Aorta (tissue), 5 donors: Measurements from ENCODE around the gene ALAS1. TPM values are rescaled to one million over a fixed set of nuclear protein-coding genes. Genes with fewer than 3 reads are reported as not detected.

Source experiments
- ATAC-seq: fragments of 200-7000 bp; cut with Tn5 transposase; one replicate; pipeline ENCODE4 v1.9.1; 2022; ENCODE audit warnings: moderate library complexity; ENCODE audit not compliant: low FRiP score
- DNase-seq, 2 donors: peaks; one replicate each; pipeline ENCODE4 v3.0.0-alpha.2; 2020
- H3K27ac ChIP-seq, 2 donors: one replicate each; pipeline ENCODE4 v1.5.1; 2013; ENCODE audit warnings: low read length in 2 of 2, mild to moderate bottlenecking in 2 of 2, moderate library complexity in 2 of 2, control low read depth in 1 of 2, inconsistent platforms in 1 of 2, low read depth in 1 of 2
- H3K27me3 ChIP-seq, 2 donors: one replicate each; pipeline ENCODE4 v1.6.1; 2013; ENCODE audit warnings: control low read depth in 1 of 2, low read length in 1 of 2, mild to moderate bottlenecking in 1 of 2, moderate library complexity in 1 of 2; ENCODE audit not compliant: insufficient read depth in 2 of 2, control insufficient read depth in 1 of 2
- H3K36me3 ChIP-seq, 2 donors: one replicate each; pipeline ENCODE4 v1.6.1; 2013; ENCODE audit warnings: control low read depth in 1 of 2, low read length in 1 of 2, mild to moderate bottlenecking in 1 of 2; ENCODE audit not compliant: insufficient read depth in 2 of 2, control insufficient read depth in 1 of 2
- H3K4me1 ChIP-seq, 2 donors: one replicate each; pipeline ENCODE4 v1.6.1; 2013; ENCODE audit warnings: low read length in 2 of 2, control low read depth in 1 of 2, mild to moderate bottlenecking in 1 of 2, moderate library complexity in 1 of 2; ENCODE audit not compliant: insufficient read depth in 2 of 2, control insufficient read depth in 1 of 2
- H3K4me3 ChIP-seq, 2 donors: one replicate each; pipeline ENCODE4 v1.5.1; 2013; ENCODE audit warnings: low read length in 2 of 2, control low read depth in 1 of 2, mild to moderate bottlenecking in 1 of 2
- H3K9me3 ChIP-seq: one replicate; pipeline ENCODE4 v1.6.1; 2013; ENCODE audit warnings: mild to moderate bottlenecking, low read length; ENCODE audit not compliant: control insufficient read depth
- WGBS, 2 donors: extraction: QIAGEN DNeasy Blood & Tissue Kit; methylation state at CpG; one replicate each; pipeline ENCODE4 v1.1.7; 2013; 5-methylcytosine and 5-hydroxymethylcytosine counted together
- intact Hi-C, 2 donors: fragments of 100-400 bp; cut with DNase I; formaldehyde crosslinking; loops; one replicate each; pipeline versions ENCODE4 v1.14.2 to v1.15.0; 2022
- polyA plus RNA-seq, 2 donors: library from polyadenylated mRNA; stranded (reverse); fragments of 200-250 nt; gene quantifications; one replicate each; pipeline ENCODE4 v1.2.3, GENCODE V29; 2013
- total RNA-seq, 2 donors: library from RNA; stranded (reverse); fragmentation: NEBNext Ultra II Directional; extraction: Animal tissue kit (Norgen Biotek cat#: 25700); gene quantifications; one replicate each; pipeline ENCODE4 v1.2.1, GENCODE V29; 2021
- donor health status: healthy with polysubstance abuse.
- donor health status: Bipolar disorder and iron deficiency.
- donor health status: DM: no; HTN: no; CAD: no.
- donor health status: DM: no; HTN: no; CAD: no.
- donor health status: DM: yes; HTN: yes; CAD: no.

Gene ALAS1
- total and polyA plus RNA-seq, 4 donors, result 14.4 to 34.5 (median 23.4) TPM

GRCh38 chr3:52238193-52238760, 40.3 kb downstream of the ALAS1 start:
- no peaks in the 10 kb centered on the region for H3K27me3 ChIP-seq
- no peaks in the 10 kb centered on the region for H3K36me3 ChIP-seq
- ATAC-seq (peak; percentile 5), DNase-seq (peak in 1 of 2 donors; percentile 46)
- intact Hi-C loops, result loop anchor here (5.0 kb wide), 2 partner anchors 39 to 49 kb away; partner anchors contain the start of genes GLYCTK (in 1 of the 2) and WDR82 (in 1 of the 2)
- WGBS, 2 donors, result 9 to 10% methylated on average over 11 of the region's 11 CpGs
- H3K27ac ChIP-seq, result peak overlapping the region in 1 of 2 donors; percentile 45
- no peaks in the 10 kb centered on the region for H3K9me3 ChIP-seq
- no peaks in the 10 kb centered on the region for H3K4me1 ChIP-seq
- H3K4me3 ChIP-seq, result peak overlapping the region; percentile 52 to 89

- Histone ChIP-seq H3K27me3 (no peaks in the 10 kb centered on the region), H3K36me3 (no peaks in the 10 kb centered on the region), H3K4me1 (no peaks in the 10 kb centered on the region), H3K4me3 (peak within 1 kb of the TSS; percentile 52 to 89), H3K27ac (peak within 1 kb of the TSS in 1 of 2 donors; percentile 50), H3K9me3 (no peaks in the 10 kb centered on the region)
- intact Hi-C loops, result loop anchor here (5.0 kb wide), 2 partner anchors 38 to 48 kb away; partner anchors contain the start of genes GLYCTK (in 1 of the 2) and WDR82 (in 1 of the 2)
- ATAC-seq, result peak; percentile 93
- peak; percentile 87 to 94 for DNase-seq
- 0 to 1% methylated on average over 66 to 92 of the region's 92 CpGs for WGBS, 2 donors
These were observed 41.1 kb downstream of the ALAS1 start, which contains the start of gene TWF2 for GRCh38 chr3:52238761-52239701. TWF2 (minus strand) TSS chr3:52239158; CDS start chr3:52239016, 142 bp downstream.

GRCh38 chr3:52240059-52240885, 42.3 kb downstream of the ALAS1 start:
- no peak overlapping the region for H3K27ac ChIP-seq
- intact Hi-C loops, result no loop called here
- H3K4me1 ChIP-seq, result no peaks in the 10 kb centered on the region
- peak; percentile 5 for ATAC-seq
- H3K36me3 ChIP-seq, result no peaks in the 10 kb centered on the region
- peak in 1 of 2 donors; percentile 72 for DNase-seq
- 98 to 100% methylated on average over 1 of the region's 1 CpG for WGBS, 2 donors
- H3K9me3 ChIP-seq, result no peaks in the 10 kb centered on the region
- H3K27me3 ChIP-seq, result no peaks in the 10 kb centered on the region
- H3K4me3 ChIP-seq, result no peak overlapping the region

GRCh38 chr3:52240886-52241370, 43.0 kb downstream of the ALAS1 start:
- H3K4me1 ChIP-seq, result no peaks in the 10 kb centered on the region
- DNase-seq, result no peak
- ATAC-seq, result no peak

GRCh38 chr3:52242039-52242438, 44.1 kb downstream of the ALAS1 start:
- H3K36me3 ChIP-seq, result no peaks in the 10 kb centered on the region
- intact Hi-C loops, result no loop called here
- no peak overlapping the region for H3K27ac ChIP-seq
- H3K9me3 ChIP-seq, result no peaks in the 10 kb centered on the region
- H3K4me1 ChIP-seq, result no peaks in the 10 kb centered on the region
- ATAC-seq, result no peak
- no peak for DNase-seq
- H3K4me3 ChIP-seq, result no peak overlapping the region
- WGBS, 2 donors, result 81 to 86% methylated on average over 1 of the region's 1 CpG
- H3K27me3 ChIP-seq, result no peaks in the 10 kb centered on the region

More at GRCh38 chr3:52240886-52241370, 43.0 kb downstream of the ALAS1 start:
- Histone ChIP-seq H3K9me3 (no peaks in the 10 kb centered on the region), H3K36me3 (no peaks in the 10 kb centered on the region), H3K4me3 (no peak overlapping the region), H3K27me3 (no peaks in the 10 kb centered on the region), H3K27ac (no peak overlapping the region)
- WGBS, 2 donors, result 84% methylated on average over 4 of the region's 4 CpGs
- intact Hi-C loops, result no loop called here

- Histone ChIP-seq H3K36me3 (no peaks in the 10 kb centered on the region), H3K4me3 (no peak overlapping the region), H3K9me3 (no peaks in the 10 kb centered on the region), H3K27ac (no peak overlapping the region), H3K4me1 (no peaks in the 10 kb centered on the region), H3K27me3 (no peaks in the 10 kb centered on the region)
- WGBS, 2 donors, result 74 to 78% methylated on average over 9 of the region's 9 CpGs
- ATAC-seq (no peak), DNase-seq (peak; percentile 79 to 83)
- intact Hi-C loops, result no loop called here
These were observed 46.0 kb downstream of the ALAS1 start for GRCh38 chr3:52243791-52244628.

GRCh38 chr3:52245322-52246263, 47.6 kb downstream of the ALAS1 start, which contains the start of gene PPM1M:
PPM1M (plus strand) TSS chr3:52245759; CDS start chr3:52245825, 66 bp downstream.
- intact Hi-C loops, result no loop called here
- peak; percentile 70 to 87 for DNase-seq
- no peaks in the 10 kb centered on the region for H3K36me3 ChIP-seq
- H3K4me3 ChIP-seq, result peak within 1 kb of the TSS; percentile 60 to 69
- H3K27ac ChIP-seq, result peak within 1 kb of the TSS; percentile 51 to 83
- WGBS, 2 donors, result 1% methylated on average over 94 to 98 of the region's 98 CpGs
- H3K4me1 ChIP-seq, result no peaks in the 10 kb centered on the region
- H3K27me3 ChIP-seq, result no peaks in the 10 kb centered on the region
- ATAC-seq, result peak; percentile 62
- no peaks in the 10 kb centered on the region for H3K9me3 ChIP-seq
